Transverse colon (tissue), 3 donors: ENCODE data around the gene GALNT18.

ENCODE experiments used
- EP300 ChIP-seq: sonication (generic); formaldehyde crosslinking; IDR thresholded peaks from one replicate; pipeline ENCODE4 v1.6.1; 2017; ENCODE audit warnings: antibody characterized with exemption, low read depth
- TF ChIP-seq, protein P1 (sequence below), 5 experiments: fragments of 200-600 bp in 3 of 5; fragments of 450-650 bp in 2 of 5; sonication (generic) in 3 of 5; IDR thresholded peaks; 1 replicate in 2 of 5; 2 replicates in 3 of 5; pipeline ENCODE4 v1.5.1; 2016 to 2017; ENCODE audit warnings: antibody characterized with exemption in 5 of 5, inconsistent platforms in 3 of 5, mild to moderate bottlenecking in 2 of 5, moderate library complexity in 1 of 5

DNA sequence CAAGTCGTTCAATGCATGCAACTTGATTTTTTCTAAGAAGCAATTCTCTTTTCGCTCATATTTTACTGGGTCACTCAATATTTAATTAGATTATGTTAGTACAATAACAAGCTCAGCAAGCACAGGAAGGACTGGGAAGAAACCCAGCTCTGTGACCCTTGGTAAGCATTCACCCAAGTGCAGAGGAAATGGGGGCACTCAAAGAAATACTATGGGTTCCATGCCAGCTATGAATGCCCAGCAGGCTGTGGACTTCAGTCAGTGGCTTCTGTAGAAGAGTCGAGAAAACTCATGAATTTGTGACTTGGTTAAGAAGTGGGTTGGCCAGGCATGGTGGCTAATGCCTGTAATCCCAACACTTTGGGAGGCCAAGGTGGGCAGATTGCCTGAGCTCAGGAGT lies 123.6 kb downstream of the GALNT18 start:
- TF ChIP-seq, protein P1, sequence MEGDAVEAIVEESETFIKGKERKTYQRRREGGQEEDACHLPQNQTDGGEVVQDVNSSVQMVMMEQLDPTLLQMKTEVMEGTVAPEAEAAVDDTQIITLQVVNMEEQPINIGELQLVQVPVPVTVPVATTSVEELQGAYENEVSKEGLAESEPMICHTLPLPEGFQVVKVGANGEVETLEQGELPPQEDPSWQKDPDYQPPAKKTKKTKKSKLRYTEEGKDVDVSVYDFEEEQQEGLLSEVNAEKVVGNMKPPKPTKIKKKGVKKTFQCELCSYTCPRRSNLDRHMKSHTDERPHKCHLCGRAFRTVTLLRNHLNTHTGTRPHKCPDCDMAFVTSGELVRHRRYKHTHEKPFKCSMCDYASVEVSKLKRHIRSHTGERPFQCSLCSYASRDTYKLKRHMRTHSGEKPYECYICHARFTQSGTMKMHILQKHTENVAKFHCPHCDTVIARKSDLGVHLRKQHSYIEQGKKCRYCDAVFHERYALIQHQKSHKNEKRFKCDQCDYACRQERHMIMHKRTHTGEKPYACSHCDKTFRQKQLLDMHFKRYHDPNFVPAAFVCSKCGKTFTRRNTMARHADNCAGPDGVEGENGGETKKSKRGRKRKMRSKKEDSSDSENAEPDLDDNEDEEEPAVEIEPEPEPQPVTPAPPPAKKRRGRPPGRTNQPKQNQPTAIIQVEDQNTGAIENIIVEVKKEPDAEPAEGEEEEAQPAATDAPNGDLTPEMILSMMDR (IDR thresholded peaks at IDR 0.05), result no peak
- TF ChIP-seq EP300, result no peak
